Astrocyte (in vitro differentiated cells and primary cell): Measurements from ENCODE around the gene HPN. TPM values are rescaled to one million over a fixed set of nuclear protein-coding genes. Genes with fewer than 3 reads are reported as not detected.

Experiments
- DNase-seq: peaks from one replicate; pipeline ENCODE4 v3.0.0-alpha.2; 2010; ENCODE audit warnings: low read depth
- FAIRE-seq: peaks from 2 replicates; lab custom pipeline; 2011; peaks lifted over from hg19 to GRCh38; lab: Jason Lieb, UNC
- H2AFZ ChIP-seq: 2 replicates; pipeline ENCODE4 v1.6.0; 2012; ENCODE audit warnings: low read depth, low read length, inconsistent platforms
- H3K27ac ChIP-seq: 2 replicates; pipeline ENCODE4 v1.5.1; 2011; ENCODE audit warnings: low read depth, low read length, inconsistent platforms
- H3K27me3 ChIP-seq: 2 replicates; pipeline ENCODE4 v1.6.0; 2011; ENCODE audit warnings: low read length, inconsistent platforms; ENCODE audit not compliant: insufficient read depth
- H3K36me3 ChIP-seq: 2 replicates; pipeline ENCODE4 v1.5.1; 2011; ENCODE audit warnings: low read length, inconsistent platforms; ENCODE audit not compliant: insufficient read depth
- H3K4me1 ChIP-seq: 2 replicates; pipeline ENCODE4 v1.5.1; 2011; ENCODE audit warnings: low read length, inconsistent platforms; ENCODE audit not compliant: insufficient read depth
- H3K4me2 ChIP-seq: 2 replicates; pipeline ENCODE4 v1.6.0; 2012; ENCODE audit warnings: low read length, inconsistent platforms
- H3K4me3 ChIP-seq: 2 replicates; pipeline ENCODE4 v1.5.1; 2011; ENCODE audit warnings: low read depth, mild to moderate bottlenecking, low read length, inconsistent platforms; ENCODE audit not compliant: insufficient read depth
- H3K79me2 ChIP-seq: 2 replicates; pipeline ENCODE4 v1.6.0; 2012; ENCODE audit warnings: mild to moderate bottlenecking, low read length, inconsistent platforms; ENCODE audit not compliant: insufficient read depth
- H3K9ac ChIP-seq: 2 replicates; pipeline ENCODE4 v1.6.0; 2012; ENCODE audit warnings: mild to moderate bottlenecking, low read length, inconsistent platforms
- H3K9me3 ChIP-seq: 2 replicates; pipeline ENCODE4 v1.5.1; 2012; ENCODE audit warnings: low read depth, mild to moderate bottlenecking, low read length, inconsistent platforms; ENCODE audit not compliant: insufficient read depth
- H4K20me1 ChIP-seq: 2 replicates; pipeline ENCODE4 v1.6.0; 2012; ENCODE audit warnings: low read length, inconsistent platforms; ENCODE audit not compliant: insufficient read depth
- H3K27ac Mint-ChIP-seq: one replicate; pipeline ENCODE4 v1.8.0; 2021; ENCODE audit warnings: mild to moderate bottlenecking, mixed read lengths; ENCODE audit not compliant: unreplicated experiment
- H3K27me3 Mint-ChIP-seq: one replicate; pipeline ENCODE4 v1.8.0; 2021; ENCODE audit warnings: low read depth, mixed read lengths; ENCODE audit not compliant: unreplicated experiment
- H3K36me3 Mint-ChIP-seq: one replicate; pipeline ENCODE4 v1.8.0; 2021; ENCODE audit warnings: low read depth, mixed read lengths; ENCODE audit not compliant: unreplicated experiment
- H3K4me1 Mint-ChIP-seq: one replicate; pipeline ENCODE4 v1.8.0; 2021; ENCODE audit warnings: low read depth, mixed read lengths; ENCODE audit not compliant: unreplicated experiment
- H3K4me3 Mint-ChIP-seq: one replicate; pipeline ENCODE4 v1.8.0; 2021; ENCODE audit warnings: mild to moderate bottlenecking, moderate library complexity, mixed read lengths; ENCODE audit not compliant: unreplicated experiment
- H3K9me3 Mint-ChIP-seq: one replicate; pipeline ENCODE4 v1.8.0; 2021; ENCODE audit warnings: mild to moderate bottlenecking, mixed read lengths; ENCODE audit not compliant: unreplicated experiment
- CTCF ChIP-seq: IDR thresholded peaks from 2 replicates; pipeline ENCODE4 v1.5.1; 2011; ENCODE audit warnings: low read depth, mild to moderate bottlenecking, inconsistent platforms, low read length, moderate library complexity; ENCODE audit not compliant: insufficient read depth
- EZH2 ChIP-seq: IDR thresholded peaks from 2 replicates; pipeline ENCODE4 v1.6.1; 2012; ENCODE audit warnings: mild to moderate bottlenecking, low read length, inconsistent platforms; ENCODE audit not compliant: insufficient read depth
- total RNA-seq: library from RNA; stranded (reverse); gene quantifications from 2 replicates; pipeline ENCODE4 v1.2.1, GENCODE V29; 2021

The HPN gene
- total RNA-seq, 1 donor from 2014 or later = 0.73 TPM

DNA sequence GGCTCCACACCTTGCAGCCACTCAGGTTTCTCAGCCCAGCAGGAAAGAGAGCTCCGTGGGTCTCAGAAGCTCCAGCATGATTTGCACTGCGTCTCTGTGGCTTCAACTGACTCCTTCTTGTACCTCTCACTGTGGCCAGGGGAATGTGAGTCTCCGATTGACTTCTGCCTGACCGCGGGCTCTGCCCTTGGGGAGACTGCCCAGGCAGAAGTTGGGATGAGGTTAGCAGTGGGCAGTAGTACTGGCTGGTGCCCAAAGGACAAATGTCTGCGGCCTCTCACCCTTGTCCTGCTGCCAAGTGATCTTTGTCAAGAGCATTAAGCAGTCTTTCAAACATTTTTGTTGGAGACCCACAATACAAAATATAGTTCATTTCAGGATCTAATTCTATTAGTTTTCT is 39.7 kb downstream of the HPN start:
- H3K4me3 ChIP-seq = no peak overlapping the region
- H3K79me2 ChIP-seq = no peaks in the 10 kb centered on the region
- H3K4me1 Mint-ChIP-seq = peaks cover 1% of the 10 kb centered on the region
- H3K27ac ChIP-seq = no peak overlapping the region
- H3K27me3 Mint-ChIP-seq = peaks cover 25% of the 10 kb centered on the region
- no peak for DNase-seq
- no peak for TF ChIP-seq CTCF
- no peak for TF ChIP-seq EZH2
- H2AFZ ChIP-seq = no peak overlapping the region
- no peak for FAIRE-seq
- no peaks in the 10 kb centered on the region for H3K36me3 Mint-ChIP-seq
- H3K4me3 Mint-ChIP-seq = no peak overlapping the region
- H3K27ac Mint-ChIP-seq = no peak overlapping the region
- no peaks in the 10 kb centered on the region for H3K9me3 ChIP-seq
- H4K20me1 ChIP-seq = no peaks in the 10 kb centered on the region
- no peak overlapping the region for H3K9ac ChIP-seq
- H3K27me3 ChIP-seq = no peaks in the 10 kb centered on the region
- H3K36me3 ChIP-seq = no peaks in the 10 kb centered on the region
- H3K4me2 ChIP-seq = no peak overlapping the region
- H3K4me1 ChIP-seq = no peaks in the 10 kb centered on the region
- no peaks in the 10 kb centered on the region for H3K9me3 Mint-ChIP-seq

GRCh38 chr19:35083691-35084508 is 42.4 kb downstream of the HPN start:
- DNase-seq (no peak), FAIRE-seq (no peak)
- Mint-ChIP-seq H3K27me3 (peaks cover 13% of the 10 kb centered on the region), H3K9me3 (no peaks in the 10 kb centered on the region), H3K4me1 (peaks cover 4% of the 10 kb centered on the region), H3K27ac (no peak overlapping the region), H3K36me3 (no peaks in the 10 kb centered on the region), H3K4me3 (no peak overlapping the region)
- Histone ChIP-seq H3K4me3 (no peak overlapping the region), H3K9ac (no peak overlapping the region), H3K79me2 (no peaks in the 10 kb centered on the region), H3K4me2 (no peak overlapping the region), H3K36me3 (no peaks in the 10 kb centered on the region), H3K27me3 (no peaks in the 10 kb centered on the region), H3K9me3 (no peaks in the 10 kb centered on the region), H4K20me1 (no peaks in the 10 kb centered on the region), H3K27ac (no peak overlapping the region), H2AFZ (no peak overlapping the region), H3K4me1 (peaks cover 9% of the 10 kb centered on the region)
- TF ChIP-seq CTCF = no peak
- no peak for TF ChIP-seq EZH2

- no peaks in the 10 kb centered on the region for H3K36me3 ChIP-seq
- FAIRE-seq (no peak), DNase-seq (no peak)
- TF ChIP-seq EZH2 (no peak), CTCF (no peak)
- no peak overlapping the region for H3K27ac ChIP-seq
- no peaks in the 10 kb centered on the region for H3K9me3 ChIP-seq
- H3K4me3 ChIP-seq = no peak overlapping the region
- H3K79me2 ChIP-seq = no peaks in the 10 kb centered on the region
- H3K9ac ChIP-seq = no peak overlapping the region
- Mint-ChIP-seq H3K27ac (no peak overlapping the region), H3K36me3 (no peaks in the 10 kb centered on the region), H3K4me1 (peaks cover 5% of the 10 kb centered on the region), H3K4me3 (no peak overlapping the region), H3K9me3 (no peaks in the 10 kb centered on the region), H3K27me3 (peaks cover 8% of the 10 kb centered on the region)
- H3K27me3 ChIP-seq = no peaks in the 10 kb centered on the region
- H2AFZ ChIP-seq = no peak overlapping the region
- no peak overlapping the region for H3K4me2 ChIP-seq
- H4K20me1 ChIP-seq = no peaks in the 10 kb centered on the region
- H3K4me1 ChIP-seq = peaks cover 11% of the 10 kb centered on the region
Measured at GRCh38 chr19:35084509-35084762, 42.9 kb downstream of the HPN start.
